ENCODE data around the gene ZNF579. TPM values are rescaled to one million over a fixed set of nuclear protein-coding genes. Genes with fewer than 3 reads are reported as not detected.

ZNF579 gene
- total and polyA plus RNA-seq, 9 of the 15 experiments (the other 6 are each of a cell fraction or from before 2014, with no cell fraction given), result 0.06 to 15.9 (median 1.6) TPM

GRCh38 chr19:55549500-55550320 is 30.9 kb downstream of the ZNF579 start:
- FAIRE-seq (no peak), ATAC-seq (peak; percentile 21), DNase-seq (ENCODE audit: extremely low read depth in 1 of 4, low spot score in 3 of 4) (no peak)
- Histone ChIP-seq H3K36me3 (ENCODE audit: control insufficient read depth, insufficient read depth, low read length) (no peaks in the 10 kb centered on the region), H3K9me3 (replicated peaks; ENCODE audit: control insufficient read depth, insufficient read depth, low read depth, low read length) (no peaks in the 10 kb centered on the region), H2AFZ (ENCODE audit: low read depth, low read length) (peak overlapping the region; percentile 73), H3K9me1 (ENCODE audit: control insufficient read depth, insufficient read depth, low read length) (no peaks in the 10 kb centered on the region), H3K27me3 (ENCODE audit: control insufficient read depth in 2 of 2, insufficient read depth in 2 of 2, low read length in 2 of 2) (peaks cover 0 to 3% of the 10 kb centered on the region in 2 experiments; a peak in 3 of 5 replicates), H3K9ac (ENCODE audit: insufficient read depth in 1 of 2, low read depth in 2 of 2, low read length in 2 of 2) (peak overlapping the region in 1 of 2 experiments; percentile 81; a peak in 2 of 4 replicates), H3K4me1 (replicated peaks in 1 of 2; ENCODE audit: control insufficient read depth in 2 of 2, insufficient read depth in 2 of 2, low read length in 2 of 2) (peaks cover 35 to 41% of the 10 kb centered on the region in 2 experiments), H4K20me1 (replicated peaks; ENCODE audit: control insufficient read depth, insufficient read depth, low read length) (no peaks in the 10 kb centered on the region), H3K79me2 (ENCODE audit: control insufficient read depth, insufficient read depth, low read length) (no peaks in the 10 kb centered on the region), H3K4me3 (no peak overlapping the region), H3K4me2 (ENCODE audit: insufficient read depth, low read length) (peak overlapping the region; percentile 3; the same call in 1 of the 2 replicates), H3K27ac (ENCODE audit: extremely low read depth, low read depth, low read length) (no peak overlapping the region)
- in situ Hi-C loops (cut with MboI) (no loop called here), intact Hi-C loops (cut with micrococcal nuclease) (no loop called here)
- no TSS peak for BruUV-seq (replicated peaks)
- ChIA-PET POLR2A (interaction anchor here (0.6 to 0.7 kb wide), 2 partner anchors 430 to 1007 kb away, joined by 3 read pairs; no protein-coding TSS in a partner anchor), CTCF (ENCODE audit: low intra/inter-chr PET ratio) (no interaction called here)
- 32% methylated on average over 31 of the region's 36 CpGs for WGBS (ENCODE audit: insufficient coverage, low coverage, missing lambda C conversion rate)
- peak; percentile 53 to 92; a peak in 3 of 4 replicates for TF ChIP-seq FOXA3 (CRISPR knock-in tag; conservative IDR thresholded peaks at IDR 0.05 in 1 of 2, IDR thresholded peaks at IDR 0.05 in 1 of 2)
- no peak for TF ChIP-seq NELFE (IDR thresholded peaks at IDR 0.05; ENCODE audit: insufficient read depth, insufficient read length)
- TF ChIP-seq FOXP1 (CRISPR knock-in tag; IDR thresholded peaks at IDR 0.05), result no peak
- TF ChIP-seq FOXJ3 (CRISPR knock-in tag; IDR thresholded peaks at IDR 0.05), result no peak
- no peak for TF ChIP-seq STAT5B (CRISPR knock-in tag; IDR thresholded peaks at IDR 0.05)
- no peak for TF ChIP-seq ZNF609 (CRISPR knock-in tag; IDR thresholded peaks at IDR 0.05; ENCODE audit: borderline replicate concordance)
- no peak for TF ChIP-seq MTA3 (IDR thresholded peaks at IDR 0.05; ENCODE audit: borderline replicate concordance)
- TF ChIP-seq POLR2B (IDR thresholded peaks at IDR 0.05; ENCODE audit: low read depth, partially characterized antibody), result no peak
- TF ChIP-seq ZBTB49 (CRISPR knock-in tag; IDR thresholded peaks at IDR 0.05; ENCODE audit: borderline replicate concordance), result no peak

Measured in K562 (cell line).